LNCaP clone FGC (cell line): ENCODE data around the gene MS4A10.

Experiments
- DNase-seq: peaks from one replicate; pipeline ENCODE4 v3.0.0-alpha.2; 2011; ENCODE audit warnings: low read depth
- H3K4me3 ChIP-seq: 2 replicates; pipeline ENCODE4 v1.5.1; 2011; ENCODE audit warnings: mild to moderate bottlenecking, low read depth, low read length, control low read depth
- TF ChIP-seq, protein P1 (sequence below): IDR thresholded peaks from 2 replicates; pipeline ENCODE4 v1.5.1; 2012; ENCODE audit warnings: mild to moderate bottlenecking; ENCODE audit not compliant: control insufficient read depth, insufficient read depth; ENCODE audit errors: extremely low read depth

Gene MS4A10

GRCh38 chr11:60785806-60786361, 751 bp downstream of the MS4A10 start:
- TF ChIP-seq, protein P1, sequence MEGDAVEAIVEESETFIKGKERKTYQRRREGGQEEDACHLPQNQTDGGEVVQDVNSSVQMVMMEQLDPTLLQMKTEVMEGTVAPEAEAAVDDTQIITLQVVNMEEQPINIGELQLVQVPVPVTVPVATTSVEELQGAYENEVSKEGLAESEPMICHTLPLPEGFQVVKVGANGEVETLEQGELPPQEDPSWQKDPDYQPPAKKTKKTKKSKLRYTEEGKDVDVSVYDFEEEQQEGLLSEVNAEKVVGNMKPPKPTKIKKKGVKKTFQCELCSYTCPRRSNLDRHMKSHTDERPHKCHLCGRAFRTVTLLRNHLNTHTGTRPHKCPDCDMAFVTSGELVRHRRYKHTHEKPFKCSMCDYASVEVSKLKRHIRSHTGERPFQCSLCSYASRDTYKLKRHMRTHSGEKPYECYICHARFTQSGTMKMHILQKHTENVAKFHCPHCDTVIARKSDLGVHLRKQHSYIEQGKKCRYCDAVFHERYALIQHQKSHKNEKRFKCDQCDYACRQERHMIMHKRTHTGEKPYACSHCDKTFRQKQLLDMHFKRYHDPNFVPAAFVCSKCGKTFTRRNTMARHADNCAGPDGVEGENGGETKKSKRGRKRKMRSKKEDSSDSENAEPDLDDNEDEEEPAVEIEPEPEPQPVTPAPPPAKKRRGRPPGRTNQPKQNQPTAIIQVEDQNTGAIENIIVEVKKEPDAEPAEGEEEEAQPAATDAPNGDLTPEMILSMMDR = no peak
- no peak for DNase-seq
- H3K4me3 ChIP-seq = no peak overlapping the region

- DNase-seq = no peak
- TF ChIP-seq, protein P1 = no peak
These were observed 1.9 kb downstream of the MS4A10 start for GRCh38 chr11:60786811-60787567.

GRCh38 chr11:60788401-60789125, 3.4 kb downstream of the MS4A10 start:
- no peak for DNase-seq
- TF ChIP-seq, protein P1 = no peak
- no peak overlapping the region for H3K4me3 ChIP-seq

More at GRCh38 chr11:60786811-60787567, 1.9 kb downstream of the MS4A10 start:
- H3K4me3 ChIP-seq = no peak overlapping the region

DNA sequence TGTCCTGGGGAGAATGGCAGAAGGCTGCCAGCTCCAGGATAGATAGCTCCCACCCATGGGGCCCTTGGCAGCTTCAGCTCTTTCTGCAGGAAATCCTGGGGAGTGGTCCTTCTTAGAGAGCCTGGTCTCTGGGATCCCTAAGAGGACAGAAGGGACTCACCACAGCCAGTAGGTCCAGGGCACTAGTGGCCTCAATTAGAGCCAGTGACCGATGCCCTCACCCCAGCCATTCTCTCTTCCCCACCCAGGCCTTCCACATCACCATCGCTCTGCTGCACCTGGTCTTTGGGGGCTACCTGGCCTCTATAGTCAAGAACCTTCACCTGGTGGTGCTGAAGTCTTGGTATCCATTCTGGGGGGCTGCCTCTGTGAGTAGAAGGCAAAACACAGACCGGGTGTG, 5.6 kb downstream of the MS4A10 start:
- no peak overlapping the region for H3K4me3 ChIP-seq
- TF ChIP-seq, protein P1 = no peak
- no peak for DNase-seq

- H3K4me3 ChIP-seq = no peak overlapping the region
- DNase-seq = no peak
- TF ChIP-seq, protein P1 = no peak
These were observed 6.2 kb downstream of the MS4A10 start for GRCh38 chr11:60791153-60791933.

GRCh38 chr11:60792521-60792920, 7.4 kb downstream of the MS4A10 start:
- TF ChIP-seq, protein P1 = no peak
- no peak overlapping the region for H3K4me3 ChIP-seq
- no peak for DNase-seq
